HG02840 (cell line): ENCODE measurements around the gene EIF2D.
"Not testable (repeated sequence)": the region's sequence is repeated elsewhere in the genome, so short reads cannot be mapped to it uniquely, and the experiment has no call there.

ENCODE experiments used
- ATAC-seq: cut with Tn5 transposase; IDR thresholded peaks from one replicate; pipeline ENCODE4 v1.9.1; 2021; ENCODE audit warnings: mild to moderate bottlenecking, moderate library complexity, moderate number of reproducible peaks; ENCODE audit not compliant: unreplicated experiment, low FRiP score

The EIF2D gene

GRCh38 chr1:206588492-206588891 lies 23.8 kb downstream of the EIF2D start:
- no peak for ATAC-seq

GRCh38 chr1:206587904-206588303 lies 24.4 kb downstream of the EIF2D start:
- no peak for ATAC-seq

- ATAC-seq: no peak
Measured at GRCh38 chr1:206586501-206587445, 25.5 kb downstream of the EIF2D start.

GRCh38 chr1:206584683-206585082 lies 27.6 kb downstream of the EIF2D start:
- no peak for ATAC-seq

GRCh38 chr1:206583707-206584648 lies 28.3 kb downstream of the EIF2D start:
- ATAC-seq: no peak

- ATAC-seq: no peak
Measured at GRCh38 chr1:206582971-206583706, 29.1 kb downstream of the EIF2D start.

- no peak for ATAC-seq
Measured at GRCh38 chr1:206582537-206582936, 29.7 kb downstream of the EIF2D start.

GRCh38 chr1:206581571-206581981 lies 30.7 kb downstream of the EIF2D start:
- ATAC-seq: no peak

GRCh38 chr1:206581114-206581497 lies 31.2 kb downstream of the EIF2D start:
- ATAC-seq: not testable (repeated sequence)

- no peak for ATAC-seq
Measured at GRCh38 chr1:206580438-206581113, 31.7 kb downstream of the EIF2D start.

- ATAC-seq: peak; percentile 79
Measured at GRCh38 chr1:206579747-206580437, 32.4 kb downstream of the EIF2D start.

GRCh38 chr1:206578978-206579374 lies 33.3 kb downstream of the EIF2D start:
- no peak for ATAC-seq

GRCh38 chr1:206578068-206578977 lies 33.9 kb downstream of the EIF2D start:
- no peak for ATAC-seq

- no peak for ATAC-seq
Measured at GRCh38 chr1:206577626-206578025, 34.6 kb downstream of the EIF2D start.

- ATAC-seq: no peak
Measured at GRCh38 chr1:206575894-206576737, 36.1 kb downstream of the EIF2D start.

GRCh38 chr1:206575165-206575893 lies 36.9 kb downstream of the EIF2D start:
- no peak for ATAC-seq

GRCh38 chr1:206573762-206574161 lies 38.5 kb downstream of the EIF2D start:
- no peak for ATAC-seq
